ENCODE data around the gene ROBO1. TPM values are rescaled to one million over a fixed set of nuclear protein-coding genes. Genes with fewer than 3 reads are reported as not detected.

ROBO1 gene
- total and polyA plus RNA-seq, 2 donors (not counting 3 experiments of a cell fraction or from before 2014, with no cell fraction given): 5.9 to 14.2 TPM

GRCh38 chr3:79685108-79685507 lies 82.7 kb downstream of the ROBO1 start:
- no peaks in the 10 kb centered on the region for H3K4me1 ChIP-seq (ENCODE audit: control insufficient read depth, extremely low read depth, insufficient read depth, low read length)
- no TSS peak for BruUV-seq (replicated peaks)
- no peak overlapping the region for H2AFZ ChIP-seq (ENCODE audit: low read depth, low read length)
- no peaks in the 10 kb centered on the region for H4K20me1 ChIP-seq (replicated peaks; ENCODE audit: control insufficient read depth, extremely low read depth, insufficient read depth, low read length)
- H3K4me3 ChIP-seq (replicated peaks in 1 of 3; ENCODE audit: insufficient read depth in 1 of 3, low read depth in 1 of 3, low read length in 3 of 3): no peak overlapping the region
- no peaks in the 10 kb centered on the region for H3K9me3 ChIP-seq (replicated peaks; ENCODE audit: control insufficient read depth, insufficient read depth, low read length)
- DNase-seq (ENCODE audit: low read depth, low spot score): no peak
- no peak overlapping the region for H3K4me2 ChIP-seq (ENCODE audit: insufficient read depth, low read length)
- dilution Hi-C loops (cut with MboI; ENCODE audit: extremely low pct_ligation_motif_present, low sequenced_read_pairs): no loop called here
- intact Hi-C loops (cut with micrococcal nuclease): no loop called here
- FAIRE-seq: no peak
- no peak overlapping the region for H3K27ac ChIP-seq (ENCODE audit: insufficient read depth, low read depth, low read length)
- ChIA-PET CTCF (no interaction called here), POLR2A (no interaction called here)
- H3K9ac ChIP-seq (replicated peaks; ENCODE audit: extremely low read depth, insufficient read depth, low read length): no peak overlapping the region
- no peaks in the 10 kb centered on the region for H3K27me3 ChIP-seq (ENCODE audit: control insufficient read depth in 2 of 2, insufficient read depth in 2 of 2, low read length in 2 of 2)
- H3K36me3 ChIP-seq (ENCODE audit: control insufficient read depth in 2 of 2, extremely low read depth in 1 of 2, insufficient read depth in 2 of 2, low read length in 2 of 2): no peaks in the 10 kb centered on the region
- no peaks in the 10 kb centered on the region for H3K79me2 ChIP-seq (ENCODE audit: control insufficient read depth, insufficient read depth, low read length)
- TF ChIP-seq, protein P1, sequence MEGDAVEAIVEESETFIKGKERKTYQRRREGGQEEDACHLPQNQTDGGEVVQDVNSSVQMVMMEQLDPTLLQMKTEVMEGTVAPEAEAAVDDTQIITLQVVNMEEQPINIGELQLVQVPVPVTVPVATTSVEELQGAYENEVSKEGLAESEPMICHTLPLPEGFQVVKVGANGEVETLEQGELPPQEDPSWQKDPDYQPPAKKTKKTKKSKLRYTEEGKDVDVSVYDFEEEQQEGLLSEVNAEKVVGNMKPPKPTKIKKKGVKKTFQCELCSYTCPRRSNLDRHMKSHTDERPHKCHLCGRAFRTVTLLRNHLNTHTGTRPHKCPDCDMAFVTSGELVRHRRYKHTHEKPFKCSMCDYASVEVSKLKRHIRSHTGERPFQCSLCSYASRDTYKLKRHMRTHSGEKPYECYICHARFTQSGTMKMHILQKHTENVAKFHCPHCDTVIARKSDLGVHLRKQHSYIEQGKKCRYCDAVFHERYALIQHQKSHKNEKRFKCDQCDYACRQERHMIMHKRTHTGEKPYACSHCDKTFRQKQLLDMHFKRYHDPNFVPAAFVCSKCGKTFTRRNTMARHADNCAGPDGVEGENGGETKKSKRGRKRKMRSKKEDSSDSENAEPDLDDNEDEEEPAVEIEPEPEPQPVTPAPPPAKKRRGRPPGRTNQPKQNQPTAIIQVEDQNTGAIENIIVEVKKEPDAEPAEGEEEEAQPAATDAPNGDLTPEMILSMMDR (IDR thresholded peaks at IDR 0.05; ENCODE audit: extremely low read depth in 1 of 2, insufficient read depth in 1 of 2, low read depth in 1 of 2, low read length in 2 of 2): no peak
- TF ChIP-seq FOS (IDR thresholded peaks at IDR 0.05; ENCODE audit: borderline replicate concordance, insufficient read depth, low read length): no peak
- TF ChIP-seq JUN (IDR thresholded peaks at IDR 0.05; ENCODE audit: borderline replicate concordance, insufficient read depth, insufficient read length, low read depth): no peak
- no peak for TF ChIP-seq GATA2 (IDR thresholded peaks at IDR 0.05; ENCODE audit: insufficient read depth, insufficient read length, low read depth, low read length)
- H3K9me1 ChIP-seq (replicated peaks; ENCODE audit: control insufficient read depth, extremely low read depth, insufficient read depth, low read length): no peaks in the 10 kb centered on the region

DNA sequence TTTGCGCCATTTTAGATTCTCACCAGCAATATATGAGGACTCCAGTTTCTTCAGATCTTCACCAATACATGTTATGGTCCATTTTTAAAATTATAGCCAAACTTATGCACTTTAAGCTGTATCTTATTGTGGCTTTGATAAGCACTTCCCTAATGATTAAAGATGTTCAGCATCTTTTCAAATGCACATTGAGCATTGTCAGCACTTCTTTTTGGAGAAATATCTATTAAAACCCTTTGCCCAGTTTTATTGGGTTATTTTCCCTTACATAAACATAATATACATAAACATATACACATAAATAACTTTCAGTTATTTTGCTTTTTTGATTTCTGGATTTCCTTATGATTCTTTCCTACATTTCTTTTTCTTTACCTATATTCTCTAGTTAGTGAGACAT lies 83.8 kb downstream of the ROBO1 start:
- BruUV-seq (replicated peaks): no TSS peak
- FAIRE-seq: no peak
- POLR2A ChIA-PET: no interaction called here

More for the DNA sequence above, 83.8 kb downstream of the ROBO1 start:
- H3K4me2 ChIP-seq (ENCODE audit: insufficient read depth, low read length): no peak overlapping the region
- TF ChIP-seq POLR2AphosphoS5 (IDR thresholded peaks at IDR 0.05; ENCODE audit: insufficient read depth, low read depth, low read length) (no peak), EZH2 (IDR thresholded peaks at IDR 0.05; ENCODE audit: borderline replicate concordance, low read depth, low read length, severe bottlenecking) (no peak), GATA2 (IDR thresholded peaks at IDR 0.05; ENCODE audit: insufficient read depth, insufficient read length, low read depth, low read length) (no peak), POLR2A (IDR thresholded peaks at IDR 0.05; ENCODE audit: low read depth, low read length) (no peak), JUN (IDR thresholded peaks at IDR 0.05; ENCODE audit: borderline replicate concordance, insufficient read depth, insufficient read length, low read depth) (no peak), FOS (IDR thresholded peaks at IDR 0.05; ENCODE audit: borderline replicate concordance, insufficient read depth, low read length) (no peak), MYC (IDR thresholded peaks at IDR 0.05; ENCODE audit: low read depth, low read length) (no peak)
- TF ChIP-seq, protein P1 (IDR thresholded peaks at IDR 0.05; ENCODE audit: extremely low read depth in 1 of 2, insufficient read depth in 1 of 2, low read depth in 1 of 2, low read length in 2 of 2): no peak
- TF ChIP-seq, protein P2, sequence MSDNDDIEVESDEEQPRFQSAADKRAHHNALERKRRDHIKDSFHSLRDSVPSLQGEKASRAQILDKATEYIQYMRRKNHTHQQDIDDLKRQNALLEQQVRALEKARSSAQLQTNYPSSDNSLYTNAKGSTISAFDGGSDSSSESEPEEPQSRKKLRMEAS (IDR thresholded peaks at IDR 0.05; ENCODE audit: insufficient read depth, insufficient read length): no peak
- H3K27me3 ChIP-seq (ENCODE audit: control insufficient read depth in 2 of 2, insufficient read depth in 2 of 2, low read length in 2 of 2): no peaks in the 10 kb centered on the region
- no peaks in the 10 kb centered on the region for H3K36me3 ChIP-seq (ENCODE audit: control insufficient read depth in 2 of 2, extremely low read depth in 1 of 2, insufficient read depth in 2 of 2, low read length in 2 of 2)
- CTCF ChIA-PET: no interaction called here
- no peak overlapping the region for H3K9ac ChIP-seq (replicated peaks; ENCODE audit: extremely low read depth, insufficient read depth, low read length)
- H3K27ac ChIP-seq (ENCODE audit: insufficient read depth, low read depth, low read length): no peak overlapping the region
- no peaks in the 10 kb centered on the region for H3K9me3 ChIP-seq (replicated peaks; ENCODE audit: control insufficient read depth, insufficient read depth, low read length)
- H2AFZ ChIP-seq (ENCODE audit: low read depth, low read length): no peak overlapping the region
- H4K20me1 ChIP-seq (replicated peaks; ENCODE audit: control insufficient read depth, extremely low read depth, insufficient read depth, low read length): no peaks in the 10 kb centered on the region
- no peak overlapping the region for H3K4me3 ChIP-seq (replicated peaks in 1 of 3; ENCODE audit: insufficient read depth in 1 of 3, low read depth in 1 of 3, low read length in 3 of 3)
- H3K79me2 ChIP-seq (ENCODE audit: control insufficient read depth, insufficient read depth, low read length): no peaks in the 10 kb centered on the region
- no peaks in the 10 kb centered on the region for H3K9me1 ChIP-seq (replicated peaks; ENCODE audit: control insufficient read depth, extremely low read depth, insufficient read depth, low read length)
- intact Hi-C loops (cut with micrococcal nuclease) (no loop called here), dilution Hi-C loops (cut with MboI; ENCODE audit: extremely low pct_ligation_motif_present, low sequenced_read_pairs) (no loop called here)
- DNase-seq (ENCODE audit: low read depth, low spot score): no peak
- no peaks in the 10 kb centered on the region for H3K4me1 ChIP-seq (ENCODE audit: control insufficient read depth, extremely low read depth, insufficient read depth, low read length)

Measured in endothelial cell of umbilical vein (primary cell).